ENCODE results near the gene ITSN1. TPM values are rescaled to one million over a fixed set of nuclear protein-coding genes. Genes with fewer than 3 reads are reported as not detected.
"Not testable (repeated sequence)": the region's sequence is repeated elsewhere in the genome, so short reads cannot be mapped to it uniquely, and the experiment has no call there.

The ITSN1 gene
- total RNA-seq (10 to 100 TPM; 65.7 to 73.7 TPM), polyA plus RNA-seq (ENCODE audit: insufficient read length in 2 of 2) (10 to 100 TPM; 58.8 to 61.0 TPM)
- long read RNA-seq, donor 1, partial matches to known transcripts = 0 of 2 reads
- long read RNA-seq, donor 1, other reads (novel, unspliced or antisense) = 0 of 2 reads
- long read RNA-seq, donor 2, partial matches to known transcripts = 0 of 1 reads
- long read RNA-seq, donor 2, other reads (novel, unspliced or antisense) = 0 of 1 reads
- long read RNA-seq, donor 3, partial matches to known transcripts = 430 of 441 reads
- long read RNA-seq, donor 3, other reads (novel, unspliced or antisense) = 10 of 441 reads
- long read RNA-seq, donor 4, partial matches to known transcripts = 2,287 of 2,333 reads
- long read RNA-seq, donor 4, other reads (novel, unspliced or antisense) = 46 of 2,333 reads

- under 1% methylated on average over 63 of the region's 71 CpGs for WGBS (ENCODE audit: insufficient coverage)
Observed at GRCh38 chr21:33642027-33642895, at the start of gene ITSN1. ITSN1 (plus strand) TSS chr21:33642501; CDS start chr21:33718829, 76,328 bp downstream.

GRCh38 chr21:33598051-33598450 is 44.2 kb upstream of the ITSN1 start:
- Histone ChIP-seq H3K27ac (ENCODE audit: low read depth, low read length) (no peak overlapping the region), H3K4me1 (ENCODE audit: control insufficient read depth, insufficient read depth, low read length) (no peaks in the 10 kb centered on the region), H3K36me3 (ENCODE audit: control insufficient read depth, insufficient read depth, low read length) (peaks cover 41% of the 10 kb centered on the region), H3K9me3 (ENCODE audit: control insufficient read depth, insufficient read depth, low read length) (no peaks in the 10 kb centered on the region), H3K27me3 (ENCODE audit: control insufficient read depth, insufficient read depth, low read length) (no peaks in the 10 kb centered on the region), H3K4me3 (ENCODE audit: low read depth, low read length) (no peak overlapping the region)
- DNase-seq (ENCODE audit: low read depth in 4 of 6, low spot score in 6 of 6) = no peak
- WGBS (ENCODE audit: insufficient coverage) = no CpG with 5 or more reads among the region's 1 CpG

More at GRCh38 chr21:33642027-33642895, at the start of gene ITSN1:
- H3K4me3 ChIP-seq (ENCODE audit: low read depth, low read length) = peak within 1 kb of the TSS; percentile 95
- H3K9me3 ChIP-seq (ENCODE audit: control insufficient read depth, insufficient read depth, low read length) = no peaks in the 10 kb centered on the region
- H3K4me1 ChIP-seq (ENCODE audit: control insufficient read depth, insufficient read depth, low read length) = peaks cover 7% of the 10 kb centered on the region
- H3K27me3 ChIP-seq (ENCODE audit: control insufficient read depth, insufficient read depth, low read length) = no peaks in the 10 kb centered on the region
- DNase-seq (ENCODE audit: low read depth in 4 of 6, low spot score in 6 of 6) = peak in 5 of 6 donors; percentile 100
- peak within 1 kb of the TSS; percentile 99 for H3K27ac ChIP-seq (ENCODE audit: low read depth, low read length)
- H3K36me3 ChIP-seq (ENCODE audit: control insufficient read depth, insufficient read depth, low read length) = peaks cover under 1% of the 10 kb centered on the region

- no peak overlapping the region for H3K4me3 ChIP-seq (ENCODE audit: low read depth, low read length)
- H3K27ac ChIP-seq (ENCODE audit: low read depth, low read length) = no peak overlapping the region
- no peaks in the 10 kb centered on the region for H3K27me3 ChIP-seq (ENCODE audit: control insufficient read depth, insufficient read depth, low read length)
- DNase-seq (ENCODE audit: low read depth in 4 of 6, low spot score in 6 of 6) = peak in 1 of 6 donors; percentile 31
- no CpG with 5 or more reads among the region's 1 CpG for WGBS (ENCODE audit: insufficient coverage)
- no peaks in the 10 kb centered on the region for H3K4me1 ChIP-seq (ENCODE audit: control insufficient read depth, insufficient read depth, low read length)
- H3K36me3 ChIP-seq (ENCODE audit: control insufficient read depth, insufficient read depth, low read length) = peaks cover 38% of the 10 kb centered on the region
- no peaks in the 10 kb centered on the region for H3K9me3 ChIP-seq (ENCODE audit: control insufficient read depth, insufficient read depth, low read length)
Observed at GRCh38 chr21:33608559-33608958, 33.7 kb upstream of the ITSN1 start.

- Histone ChIP-seq H3K9me3 (ENCODE audit: control insufficient read depth, insufficient read depth, low read length) (no peaks in the 10 kb centered on the region), H3K4me1 (ENCODE audit: control insufficient read depth, insufficient read depth, low read length) (no peaks in the 10 kb centered on the region), H3K27me3 (ENCODE audit: control insufficient read depth, insufficient read depth, low read length) (no peaks in the 10 kb centered on the region), H3K4me3 (ENCODE audit: low read depth, low read length) (no peak overlapping the region), H3K27ac (ENCODE audit: low read depth, low read length) (no peak overlapping the region), H3K36me3 (ENCODE audit: control insufficient read depth, insufficient read depth, low read length) (peaks cover 36% of the 10 kb centered on the region)
- DNase-seq (ENCODE audit: low read depth in 4 of 6, low spot score in 6 of 6) = no peak
- WGBS (ENCODE audit: insufficient coverage) = no CpG with 5 or more reads among the region's 7 CpGs
Observed at GRCh38 chr21:33611006-33611744, 31.1 kb upstream of the ITSN1 start.

- not testable (repeated sequence) for H3K27ac ChIP-seq (ENCODE audit: low read depth, low read length); H3K9me3 ChIP-seq (ENCODE audit: control insufficient read depth, insufficient read depth, low read length); H3K4me1 ChIP-seq (ENCODE audit: control insufficient read depth, insufficient read depth, low read length); H3K27me3 ChIP-seq (ENCODE audit: control insufficient read depth, insufficient read depth, low read length); DNase-seq (ENCODE audit: low read depth in 4 of 6, low spot score in 6 of 6); H3K4me3 ChIP-seq (ENCODE audit: low read depth, low read length)
- peaks cover 32% of the 10 kb centered on the region for H3K36me3 ChIP-seq (ENCODE audit: control insufficient read depth, insufficient read depth, low read length)
- WGBS (ENCODE audit: insufficient coverage) = 95% methylated on average over 8 of the region's 11 CpGs
Observed at GRCh38 chr21:33617565-33617964, 24.7 kb upstream of the ITSN1 start.

- no peaks in the 10 kb centered on the region for H3K4me1 ChIP-seq (ENCODE audit: control insufficient read depth, insufficient read depth, low read length)
- H3K27ac ChIP-seq (ENCODE audit: low read depth, low read length) = no peak overlapping the region
- 93% methylated on average over 2 of the region's 2 CpGs for WGBS (ENCODE audit: insufficient coverage)
- H3K4me3 ChIP-seq (ENCODE audit: low read depth, low read length) = no peak overlapping the region
- H3K36me3 ChIP-seq (ENCODE audit: control insufficient read depth, insufficient read depth, low read length) = peaks cover 27% of the 10 kb centered on the region
- no peaks in the 10 kb centered on the region for H3K27me3 ChIP-seq (ENCODE audit: control insufficient read depth, insufficient read depth, low read length)
- no peaks in the 10 kb centered on the region for H3K9me3 ChIP-seq (ENCODE audit: control insufficient read depth, insufficient read depth, low read length)
- no peak for DNase-seq (ENCODE audit: low read depth in 4 of 6, low spot score in 6 of 6)
Observed at GRCh38 chr21:33618407-33618806, 23.9 kb upstream of the ITSN1 start.

- Histone ChIP-seq H3K4me1 (ENCODE audit: control insufficient read depth, insufficient read depth, low read length) (no peaks in the 10 kb centered on the region), H3K27me3 (ENCODE audit: control insufficient read depth, insufficient read depth, low read length) (no peaks in the 10 kb centered on the region), H3K4me3 (ENCODE audit: low read depth, low read length) (no peak overlapping the region), H3K9me3 (ENCODE audit: control insufficient read depth, insufficient read depth, low read length) (no peaks in the 10 kb centered on the region), H3K36me3 (ENCODE audit: control insufficient read depth, insufficient read depth, low read length) (peaks cover 27% of the 10 kb centered on the region), H3K27ac (ENCODE audit: low read depth, low read length) (no peak overlapping the region)
- WGBS (ENCODE audit: insufficient coverage) = 100% methylated on average over 2 of the region's 4 CpGs
- no peak for DNase-seq (ENCODE audit: low read depth in 4 of 6, low spot score in 6 of 6)
Observed at GRCh38 chr21:33619726-33620125, 22.6 kb upstream of the ITSN1 start.

- H3K9me3 ChIP-seq (ENCODE audit: control insufficient read depth, insufficient read depth, low read length) = no peaks in the 10 kb centered on the region
- peaks cover 21% of the 10 kb centered on the region for H3K36me3 ChIP-seq (ENCODE audit: control insufficient read depth, insufficient read depth, low read length)
Observed at GRCh38 chr21:33622253-33622652, 20.0 kb upstream of the ITSN1 start.

GRCh38 chr21:33626151-33626550 is 16.1 kb upstream of the ITSN1 start:
- not testable (repeated sequence) for H3K27ac ChIP-seq (ENCODE audit: low read depth, low read length); H3K4me1 ChIP-seq (ENCODE audit: control insufficient read depth, insufficient read depth, low read length); DNase-seq (ENCODE audit: low read depth in 4 of 6, low spot score in 6 of 6); H3K9me3 ChIP-seq (ENCODE audit: control insufficient read depth, insufficient read depth, low read length); H3K27me3 ChIP-seq (ENCODE audit: control insufficient read depth, insufficient read depth, low read length); H3K4me3 ChIP-seq (ENCODE audit: low read depth, low read length)
- 85% methylated on average over 6 of the region's 7 CpGs for WGBS (ENCODE audit: insufficient coverage)
- peaks cover 17% of the 10 kb centered on the region for H3K36me3 ChIP-seq (ENCODE audit: control insufficient read depth, insufficient read depth, low read length)

More at GRCh38 chr21:33622253-33622652, 20.0 kb upstream of the ITSN1 start:
- no peak overlapping the region for H3K4me3 ChIP-seq (ENCODE audit: low read depth, low read length)
- H3K27ac ChIP-seq (ENCODE audit: low read depth, low read length) = no peak overlapping the region
- no peak for DNase-seq (ENCODE audit: low read depth in 4 of 6, low spot score in 6 of 6)
- no peaks in the 10 kb centered on the region for H3K4me1 ChIP-seq (ENCODE audit: control insufficient read depth, insufficient read depth, low read length)
- no peaks in the 10 kb centered on the region for H3K27me3 ChIP-seq (ENCODE audit: control insufficient read depth, insufficient read depth, low read length)

Data from spinal cord (tissue), 10 donors.